Activated CD4-positive, alpha-beta T cell treated with anti-CD3 and anti-CD28 coated beads, Interleukin-2, amount 50 U/mL, for 48 hours (primary cell): ENCODE results near the gene TREML4.
"Not testable (repeated sequence)": the region's sequence is repeated elsewhere in the genome, so short reads cannot be mapped to it uniquely, and the experiment has no call there.

ENCODE experiments used
- DNase-seq, 2 experiments: peaks; one replicate each; pipeline ENCODE4 v3.0.0-alpha.2; 2020

Gene TREML4, protein sequence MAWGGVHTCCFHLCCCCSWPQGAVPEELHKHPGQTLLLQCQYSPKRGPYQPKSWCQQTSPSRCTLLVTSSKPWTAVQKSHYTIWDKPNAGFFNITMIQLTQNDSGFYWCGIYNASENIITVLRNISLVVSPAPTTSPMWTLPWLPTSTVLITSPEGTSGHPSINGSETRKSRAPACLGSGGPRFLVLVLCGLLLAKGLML

DNA sequence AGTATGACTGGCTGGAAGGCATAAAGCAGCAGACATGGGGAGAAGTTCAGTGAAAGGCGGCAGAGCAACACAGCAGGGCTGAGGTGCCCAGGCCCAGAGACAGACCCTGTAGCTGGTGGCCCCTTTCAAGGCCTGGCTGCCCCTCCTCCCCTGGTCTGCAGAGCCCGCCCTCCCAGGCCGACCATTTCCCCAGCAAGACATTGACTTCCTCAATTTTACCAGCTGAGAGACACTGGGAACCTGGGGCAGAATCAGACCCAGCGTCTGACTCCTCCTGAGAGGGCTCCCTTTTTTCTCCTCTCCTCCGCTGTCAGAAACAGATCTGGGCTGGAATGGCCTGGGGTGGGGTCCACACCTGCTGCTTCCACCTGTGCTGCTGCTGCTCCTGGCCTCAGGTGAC is at the start of gene TREML4:
Gene TREML4 (plus strand): TSS at position 254 of the 400 bp plus-strand sequence. CDS start 79 bp downstream, at position 333.
- no peak for DNase-seq

DNA sequence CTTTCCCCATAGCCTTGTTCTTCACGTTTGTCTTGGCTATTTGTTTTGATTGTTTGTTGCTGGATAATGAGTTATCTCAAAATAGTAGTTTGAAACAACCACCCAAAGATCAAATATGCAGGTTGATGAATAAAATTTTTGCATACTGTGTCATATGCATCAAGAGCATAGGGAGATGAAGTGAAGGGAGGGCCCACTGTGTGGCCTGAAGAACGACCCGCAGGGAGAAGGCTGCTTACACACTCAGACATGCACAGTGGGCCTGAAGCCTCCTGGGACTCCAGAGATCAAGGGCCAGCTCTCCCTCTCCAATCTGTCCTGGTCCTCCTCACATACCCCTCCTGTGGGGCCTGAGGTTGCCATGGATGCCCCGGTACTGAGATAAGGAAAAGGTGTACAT is 49.0 kb upstream of the TREML4 start:
- no peak for DNase-seq

DNA sequence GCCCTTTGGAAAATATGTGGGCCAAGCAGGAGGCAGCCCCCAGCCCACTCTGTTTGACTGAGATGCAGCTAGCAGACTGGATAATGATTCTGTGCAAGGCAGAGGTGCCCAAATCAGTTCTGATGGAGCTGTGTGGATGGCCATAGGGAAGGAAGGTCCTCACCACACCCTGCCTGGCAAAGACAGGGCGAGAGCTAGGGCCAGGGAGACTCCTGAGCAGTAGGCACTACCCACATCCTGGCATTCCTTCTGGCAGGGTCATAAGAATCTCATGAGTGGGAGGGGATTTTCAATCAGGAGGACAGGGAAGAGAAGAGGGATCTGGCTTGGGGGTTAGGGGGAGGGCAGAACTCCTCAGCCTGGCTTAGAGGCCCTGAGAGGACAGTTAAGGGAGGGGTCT is 46.6 kb upstream of the TREML4 start:
- DNase-seq: no peak

DNA sequence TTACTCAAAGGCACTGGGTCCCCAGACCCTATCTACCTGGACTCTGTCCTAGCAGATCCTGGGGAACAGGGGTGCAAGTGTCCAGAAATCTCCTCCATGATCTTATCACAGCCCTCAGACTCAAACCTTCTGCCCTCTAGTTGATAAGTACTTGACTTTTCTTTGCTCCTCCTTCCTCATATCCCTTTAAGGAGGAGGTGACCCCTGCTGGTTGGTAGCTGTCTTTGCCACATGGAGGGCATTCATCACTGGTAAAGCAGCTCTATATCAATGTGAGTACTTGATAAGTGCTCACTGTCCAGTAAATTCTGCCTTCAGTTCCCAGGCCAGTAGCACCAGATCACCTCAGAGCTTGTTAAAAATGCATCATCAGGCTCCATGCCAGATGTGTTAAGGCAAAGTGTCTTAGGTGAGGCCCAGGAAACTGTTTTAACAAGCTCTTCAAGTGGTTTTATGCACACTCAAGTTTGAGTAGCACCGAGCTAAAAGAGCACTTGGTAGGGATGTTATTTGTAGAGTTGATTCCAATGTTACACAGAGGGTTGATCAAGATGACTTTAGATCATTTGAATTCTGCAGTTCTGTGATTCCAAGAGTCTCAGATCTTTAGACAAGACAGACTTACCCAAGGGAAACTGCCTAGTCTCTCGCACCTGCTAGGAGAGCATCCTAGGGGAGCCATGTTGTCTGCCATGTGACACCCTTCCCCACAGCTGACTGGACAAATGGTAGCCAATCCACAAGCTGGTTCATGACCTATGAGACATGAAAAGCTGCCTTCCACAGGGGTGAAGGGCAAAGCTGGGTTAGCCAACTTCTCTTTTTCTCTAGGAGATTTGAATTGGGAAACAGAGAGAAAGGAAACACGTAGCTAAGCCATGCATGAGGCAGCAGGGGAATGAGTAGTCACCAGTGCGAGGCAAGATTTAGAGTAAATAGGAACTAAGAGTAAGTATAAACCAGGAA is 45.8 kb upstream of the TREML4 start:
- peak; percentile 29 to 56 for DNase-seq

DNA sequence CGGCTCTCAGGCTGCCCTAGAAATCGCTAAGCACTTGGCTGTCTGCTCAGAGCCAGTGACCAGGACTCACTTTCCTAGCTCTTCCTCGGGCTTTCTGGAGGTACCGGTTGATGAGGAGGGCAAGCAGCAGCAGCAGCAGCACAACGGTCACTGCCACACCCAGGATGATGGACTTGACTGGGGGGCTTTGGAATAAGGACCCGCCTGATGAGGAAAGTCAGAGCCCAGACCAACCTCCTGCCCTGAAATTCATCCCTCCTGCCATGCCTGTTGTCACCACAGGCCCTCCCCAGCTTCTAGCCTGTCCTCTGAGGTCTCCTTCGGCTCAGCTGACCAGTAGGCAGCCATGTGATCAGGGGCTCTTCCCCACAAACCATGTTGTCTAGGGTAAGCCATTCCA is 43.4 kb upstream of the TREML4 start:
- no peak for DNase-seq

DNA sequence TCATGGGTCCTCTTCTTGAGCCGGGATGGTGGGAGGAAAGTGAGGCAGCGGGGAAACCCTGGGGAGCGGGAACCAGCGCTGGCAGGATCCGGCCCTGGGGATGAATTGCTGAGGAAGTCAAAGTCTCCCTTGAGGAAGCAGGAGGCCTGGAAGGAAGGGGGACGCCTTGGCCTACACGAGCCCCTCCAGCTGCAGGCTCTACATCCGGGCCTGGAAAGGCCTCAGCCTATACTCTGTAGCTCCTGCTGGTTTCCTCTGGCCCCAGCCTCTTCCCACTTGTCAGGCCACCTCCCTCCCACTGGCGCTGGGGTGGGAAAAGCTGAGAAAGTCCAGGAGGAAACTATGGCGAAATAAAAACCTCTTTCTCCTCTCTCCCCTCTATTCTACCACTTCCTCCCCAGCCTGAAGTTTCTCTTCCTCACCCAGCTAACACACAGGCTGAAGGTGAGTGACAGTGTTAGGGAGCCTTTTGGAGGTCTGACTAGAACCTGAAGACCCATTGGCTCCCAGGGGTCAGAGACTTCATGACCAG is 42.1 kb upstream of the TREML4 start:
- DNase-seq: no peak

DNA sequence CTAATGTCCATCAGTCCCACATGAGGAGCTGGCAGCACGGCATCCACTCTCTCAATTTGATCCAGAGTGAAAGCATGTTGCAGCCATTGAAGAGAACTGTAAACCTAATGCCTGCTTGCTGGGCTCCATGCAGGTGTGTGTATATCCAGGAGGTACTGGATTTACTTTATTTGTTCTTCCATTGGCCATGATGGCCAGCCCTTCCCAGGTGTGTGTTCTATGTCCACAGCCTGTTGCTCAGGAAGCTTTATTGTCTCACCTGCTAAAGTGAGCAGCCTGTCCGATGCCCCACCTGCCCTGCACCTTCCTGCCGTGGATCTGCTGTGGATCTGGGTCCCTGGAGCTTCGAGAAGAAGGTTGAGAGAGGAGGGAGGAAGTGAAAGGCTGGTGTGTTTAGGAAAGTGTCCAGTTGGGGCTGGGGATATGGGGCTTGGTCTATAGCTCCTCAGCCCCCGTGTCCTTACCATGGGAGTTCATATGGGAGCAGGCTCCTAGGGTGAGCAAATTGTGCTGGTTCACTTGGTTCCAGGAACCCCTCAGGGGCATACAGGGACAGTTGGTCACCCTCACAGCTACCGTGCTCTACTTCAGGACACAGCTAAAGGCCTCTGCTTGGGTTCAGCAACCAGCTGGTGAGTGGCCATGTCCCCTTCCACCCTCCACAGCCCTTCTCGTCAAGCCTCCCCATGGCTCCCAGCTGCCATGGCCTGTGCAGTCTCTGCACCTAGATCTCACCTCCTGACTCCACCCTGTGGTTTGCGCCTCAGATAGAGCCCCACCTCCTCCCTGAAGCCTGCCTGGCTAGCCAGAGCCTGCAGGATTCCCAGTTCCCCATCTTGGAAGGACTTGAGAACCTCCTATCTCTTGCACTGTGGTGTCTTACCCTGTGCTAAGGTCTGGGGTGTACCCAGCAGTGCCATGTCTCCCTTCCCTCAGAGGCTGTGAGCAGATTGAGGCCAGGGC is 39.9 kb upstream of the TREML4 start:
- no peak for DNase-seq

DNA sequence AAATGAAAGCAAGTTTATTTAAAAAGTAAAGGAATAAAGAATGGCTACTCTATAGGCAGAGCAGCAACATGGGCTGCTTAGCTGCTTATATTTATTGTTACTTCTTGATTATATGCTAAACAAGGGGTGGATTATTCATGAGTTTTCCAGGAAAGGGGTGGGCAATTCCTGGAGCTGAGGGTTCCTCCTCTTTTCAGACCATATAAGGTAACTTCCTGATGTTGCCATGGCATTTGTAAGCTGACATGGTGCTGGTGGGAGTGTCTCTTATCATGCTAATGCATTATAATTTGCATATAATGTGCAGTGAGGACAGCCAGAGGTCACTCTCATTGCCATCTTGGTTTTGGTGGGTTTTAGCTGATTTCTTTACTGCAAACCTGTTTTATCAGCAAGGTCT is 39.1 kb upstream of the TREML4 start:
- not testable (repeated sequence) for DNase-seq

DNA sequence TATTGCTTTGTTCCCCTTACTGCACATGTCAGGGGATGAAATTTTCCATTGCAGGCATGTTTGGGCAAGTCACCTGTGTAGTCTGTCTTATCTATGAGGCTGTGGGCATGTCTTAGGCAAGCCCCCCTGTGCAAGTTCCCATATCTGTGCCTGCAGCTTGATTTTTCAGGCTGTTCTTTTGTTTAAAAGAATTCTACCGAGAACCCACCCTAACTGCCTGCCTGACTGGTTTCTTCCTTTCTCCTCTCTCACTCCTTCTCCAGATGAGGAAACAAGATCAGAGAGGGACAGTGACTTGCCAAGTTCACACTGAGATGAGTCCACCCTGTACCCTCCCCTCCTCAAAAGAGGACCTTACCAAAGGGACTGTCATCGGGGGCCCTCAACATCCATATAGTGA is 38.2 kb upstream of the TREML4 start:
- no peak for DNase-seq

DNA sequence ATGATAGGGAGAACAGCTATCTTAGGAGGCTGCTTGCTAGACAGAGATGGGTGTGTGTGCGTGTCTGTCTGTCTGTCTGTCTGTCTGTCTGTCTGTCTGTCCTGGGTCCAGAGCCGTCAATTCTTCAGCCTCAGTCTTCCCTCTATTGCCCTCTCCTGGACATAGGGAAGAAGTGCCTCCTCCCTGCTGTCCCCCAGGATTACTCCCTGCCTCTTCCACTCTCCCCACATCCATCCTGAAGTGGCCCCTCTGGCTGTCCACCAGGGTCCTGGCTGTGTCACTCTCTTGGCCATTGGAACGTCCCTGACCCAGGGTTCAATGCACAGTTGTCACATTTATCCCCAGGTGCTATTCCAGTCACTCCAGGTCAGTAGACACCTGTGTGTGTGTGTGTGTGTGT is 37.4 kb upstream of the TREML4 start:
- DNase-seq: no peak

DNA sequence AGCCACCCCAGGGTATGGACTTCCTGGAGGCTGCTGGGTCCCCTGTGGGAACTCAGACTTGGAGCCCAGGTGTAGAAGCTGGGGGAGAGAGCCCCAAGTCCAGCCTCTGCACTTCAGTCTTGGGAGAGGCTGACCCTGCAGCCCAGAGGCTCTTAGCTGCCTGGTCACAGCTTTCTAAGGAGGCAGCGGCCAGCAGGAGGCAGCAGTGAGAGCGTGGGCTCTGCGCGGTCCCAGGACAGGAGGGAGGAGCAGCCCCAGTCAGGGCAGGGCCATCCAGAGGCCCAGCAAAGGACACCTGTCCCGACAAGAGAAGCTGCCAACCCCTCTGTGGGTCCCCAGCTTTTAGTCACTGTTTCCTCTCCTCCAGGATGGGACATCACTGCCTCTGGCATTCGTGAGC is 36.6 kb upstream of the TREML4 start:
- peak; percentile 52 to 60 for DNase-seq

DNA sequence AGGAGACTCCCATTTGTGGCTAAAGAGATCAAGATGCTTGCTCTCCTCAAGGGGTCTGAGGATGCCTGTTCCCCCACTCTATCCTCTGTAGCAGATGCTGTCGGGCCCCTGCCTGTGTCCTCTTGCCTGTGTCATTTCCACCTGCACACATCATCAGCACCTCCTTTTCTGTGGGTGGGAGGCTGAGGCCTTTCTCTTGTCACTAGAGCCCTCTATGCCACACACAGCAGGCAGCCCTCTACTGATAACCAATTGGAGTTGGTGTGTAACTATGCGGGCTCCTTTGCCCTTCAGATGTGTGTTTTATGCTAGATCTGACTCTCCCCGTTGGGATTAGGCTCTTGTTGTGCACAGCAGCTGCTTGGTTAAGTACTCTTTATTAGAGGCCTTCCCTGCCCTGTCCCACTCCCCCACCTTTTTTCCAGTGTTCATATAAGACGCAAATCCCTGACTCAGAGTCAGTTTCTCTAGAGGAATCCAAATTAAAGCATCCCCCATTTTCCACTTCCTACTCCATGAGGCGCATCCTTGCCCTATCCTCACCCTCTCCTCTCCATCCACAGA is 34.9 kb upstream of the TREML4 start:
- no peak for DNase-seq

DNA sequence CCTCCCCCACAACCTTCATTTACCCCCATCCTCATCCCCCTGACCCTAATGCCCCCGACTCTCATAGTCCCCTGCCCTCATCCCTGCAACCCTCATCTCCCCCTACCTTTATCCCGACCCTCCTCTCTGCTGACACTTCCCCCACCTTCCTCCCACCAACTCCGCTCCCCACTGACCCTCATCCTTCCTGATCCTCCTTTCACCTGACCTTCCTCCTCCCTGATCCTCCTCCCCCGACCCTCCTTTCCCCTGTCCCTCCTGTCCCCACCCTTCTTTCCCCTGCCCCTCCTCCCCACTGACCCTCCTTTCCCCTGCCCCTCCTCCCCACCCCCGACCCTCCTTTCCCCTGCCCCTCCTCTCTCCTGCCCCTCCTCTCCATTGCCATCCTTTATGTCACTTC is 34.3 kb upstream of the TREML4 start:
- DNase-seq: no peak

DNA sequence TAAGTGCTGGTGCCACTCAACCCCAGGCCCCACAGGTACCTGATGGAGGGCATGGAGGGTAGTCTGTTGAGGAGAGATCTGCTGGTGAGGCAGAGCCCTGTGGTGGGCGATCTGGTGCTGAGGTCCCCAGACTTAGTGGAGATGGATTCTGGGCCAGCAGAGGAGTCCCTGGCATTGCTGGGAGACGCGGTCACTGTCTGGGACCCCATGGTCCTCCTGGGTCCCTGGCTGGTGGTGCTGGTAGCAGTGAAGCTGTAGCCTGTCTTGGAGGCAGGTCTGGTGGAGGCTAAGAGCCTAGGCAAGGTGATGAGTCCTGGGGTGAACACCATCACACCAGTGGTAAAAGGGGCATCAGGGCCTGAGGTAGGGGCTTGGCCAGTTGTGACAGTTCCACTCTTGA is 33.8 kb upstream of the TREML4 start:
- DNase-seq: no peak

DNA sequence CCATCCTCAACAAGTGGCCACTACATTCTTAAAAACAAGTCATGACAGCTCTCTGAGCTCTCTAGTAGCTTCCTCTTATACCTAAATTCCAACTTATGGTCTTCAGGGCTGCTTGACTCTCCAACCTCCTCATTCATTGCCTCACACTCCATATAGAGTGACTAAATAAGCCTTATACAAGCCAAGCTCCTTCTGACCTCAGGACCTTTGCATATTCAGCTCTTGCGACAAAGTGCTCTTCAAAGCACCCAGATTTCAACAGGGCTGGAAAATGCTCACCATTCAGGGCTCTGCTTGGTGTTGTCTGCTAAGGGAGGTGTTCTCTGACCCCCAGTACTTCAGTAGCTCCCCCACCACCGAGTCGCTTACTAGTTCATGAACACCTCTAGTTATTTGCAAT is 30.9 kb upstream of the TREML4 start:
- DNase-seq: no peak

DNA sequence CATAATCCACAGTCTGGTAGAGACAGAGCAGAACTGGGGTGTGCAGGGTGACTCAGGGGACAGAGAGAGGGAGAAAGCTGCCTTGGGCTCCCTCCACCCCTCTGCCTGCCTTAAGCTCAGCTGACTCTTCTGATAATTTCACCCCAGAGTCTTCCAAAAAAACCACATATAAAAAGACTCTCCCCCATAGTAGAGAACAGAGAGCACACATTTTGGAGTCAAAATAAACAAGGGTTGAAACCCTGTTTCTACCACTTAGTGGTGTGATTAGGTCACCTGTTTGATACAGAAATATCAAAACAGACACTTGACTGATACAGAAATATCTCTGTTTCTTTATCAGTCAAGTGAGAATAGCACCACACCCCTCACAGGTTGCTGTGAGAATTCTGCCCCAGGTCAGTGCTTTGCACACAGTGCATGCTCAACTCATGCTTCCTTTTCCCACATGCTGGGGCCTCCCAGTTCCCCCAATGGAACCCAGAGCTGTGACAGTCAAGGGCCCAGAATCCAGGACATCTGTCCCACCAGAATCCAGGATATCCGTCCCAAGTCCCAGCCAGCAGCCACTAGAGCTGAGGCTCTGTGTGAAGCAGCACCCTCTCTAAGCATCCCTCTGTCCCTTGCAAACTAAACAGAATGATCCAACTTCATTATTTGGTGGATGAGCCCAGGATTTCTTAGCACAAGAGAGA is 28.4 kb upstream of the TREML4 start:
- peak; percentile 29 to 51 for DNase-seq

DNA sequence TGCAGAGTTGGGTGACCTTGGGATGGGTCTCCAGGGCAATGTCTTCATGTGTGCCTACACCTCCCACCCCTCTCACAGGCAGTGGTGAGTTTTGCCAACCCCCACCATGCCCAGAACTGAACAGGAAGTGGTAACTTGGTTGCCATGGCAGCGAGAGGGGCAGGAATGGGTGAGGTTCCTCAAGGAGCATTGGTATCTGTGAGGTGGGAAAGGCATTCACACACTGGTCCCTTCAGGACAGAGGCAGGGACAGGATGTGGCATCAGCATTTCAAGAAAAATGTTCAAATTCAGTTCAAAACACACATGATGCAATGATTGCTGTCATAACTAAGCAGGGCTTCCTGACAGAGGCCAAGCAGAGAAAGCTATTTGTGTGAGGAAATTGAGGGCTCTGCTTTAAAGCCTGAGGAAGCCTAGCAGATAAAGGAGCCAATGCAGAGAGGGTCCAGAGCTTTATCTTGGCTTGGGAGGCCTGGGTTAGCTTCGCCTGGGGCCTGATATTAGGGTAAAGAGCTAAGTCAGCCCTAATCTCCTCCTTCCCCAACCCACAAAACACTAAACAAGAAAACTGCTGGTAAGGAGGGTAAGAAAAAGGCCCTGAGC is 27.8 kb upstream of the TREML4 start:
- peak; percentile 51 to 68 for DNase-seq

DNA sequence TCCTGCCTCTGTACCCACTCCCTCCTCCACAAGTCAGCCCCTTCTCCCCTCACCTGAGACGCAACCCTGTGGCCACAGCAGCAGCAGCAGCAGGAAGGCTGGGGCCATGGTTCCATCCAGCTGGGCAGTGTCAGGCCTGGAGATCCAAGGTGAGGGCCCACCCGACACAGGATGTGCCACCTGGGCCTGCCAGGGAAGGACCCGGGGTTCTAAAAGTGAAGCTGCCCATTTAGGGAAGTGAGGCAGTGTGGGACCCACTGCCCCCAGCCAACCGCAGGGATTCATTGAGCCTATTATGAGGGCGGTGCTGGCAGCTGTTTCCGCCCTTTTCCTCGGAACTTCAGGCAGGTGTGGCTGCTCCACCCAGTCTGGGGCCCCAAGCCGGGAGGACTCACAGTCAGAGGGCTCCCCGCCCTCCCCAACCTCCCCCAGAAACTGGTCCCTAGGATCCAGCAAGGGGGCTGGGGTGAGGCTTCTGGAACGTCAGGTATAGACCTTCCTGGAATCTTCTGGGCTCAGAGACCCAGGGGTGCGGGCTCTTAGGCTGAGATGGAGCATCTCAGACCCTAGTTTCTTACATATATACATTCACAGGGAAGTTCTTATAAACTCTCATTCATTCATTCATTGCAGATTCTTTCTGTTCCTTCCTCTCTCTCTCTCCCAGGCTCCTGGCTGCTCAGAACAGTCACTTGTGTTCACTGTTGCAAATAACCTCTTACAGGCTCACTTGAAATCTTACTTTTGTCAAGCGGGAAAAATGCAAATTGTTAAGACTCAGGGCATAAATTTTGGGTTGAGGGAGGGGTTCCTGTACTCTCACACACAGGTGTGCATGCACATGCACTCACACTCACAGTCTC is 27.0 kb upstream of the TREML4 start, which contains the start of gene TREML2:
Gene TREML2 (minus strand): TSS at position 249 of the 863 bp plus-strand sequence. CDS start 141 bp downstream, at position 108.
- peak; percentile 34 to 43 for DNase-seq

DNA sequence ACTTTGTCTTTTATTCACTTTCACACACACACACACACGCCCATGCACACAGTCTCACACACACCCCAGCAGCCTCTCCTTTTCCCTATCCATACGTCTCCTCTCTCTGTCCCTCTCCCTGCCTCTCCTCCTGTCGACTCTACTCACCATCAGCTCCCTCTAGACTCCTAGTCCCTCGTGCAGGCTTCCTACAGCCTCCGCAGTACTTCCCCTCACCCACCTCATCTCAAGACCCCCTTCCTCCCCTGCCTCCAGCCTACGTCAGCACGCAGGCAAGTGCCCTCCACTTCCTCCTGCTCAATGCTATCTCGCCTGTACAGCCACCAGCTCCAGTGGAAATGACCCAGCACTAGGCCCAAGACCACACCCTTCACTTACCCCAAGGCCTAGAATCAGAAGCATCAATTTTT is 26.4 kb upstream of the TREML4 start:
- DNase-seq: no peak

DNA sequence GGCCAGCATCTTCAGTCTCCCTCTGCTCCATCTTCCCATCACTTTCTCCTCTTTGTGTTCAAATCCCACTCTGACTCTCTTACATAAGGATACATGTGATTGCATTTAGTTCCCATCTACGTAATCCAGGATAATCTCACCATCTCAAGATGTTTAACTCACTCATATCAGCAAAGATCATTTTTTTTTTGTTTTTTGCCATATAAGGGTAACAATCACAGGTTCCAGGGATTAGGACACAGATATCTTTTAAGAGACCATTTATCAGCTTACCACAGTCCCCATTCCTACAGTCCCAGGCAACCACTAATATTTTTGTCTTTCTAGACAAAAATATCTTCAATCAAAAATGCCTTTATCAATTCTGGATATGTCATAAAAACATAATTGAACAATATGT is 24.0 kb upstream of the TREML4 start:
- DNase-seq: no peak
